Measurements from ENCODE around the gene LRMDA.

LRMDA gene

GRCh38 chr10:75431180-75432111, at the start of gene LRMDA:
Gene LRMDA, plus strand, starts transcription at chr10:75431624.
- DNase-seq (ENCODE audit: low read depth) = no peak
- H3K4me3 ChIP-seq (ENCODE audit: low read depth, low read length) = no peak within 1 kb of the TSS
- TF ChIP-seq, protein P1, sequence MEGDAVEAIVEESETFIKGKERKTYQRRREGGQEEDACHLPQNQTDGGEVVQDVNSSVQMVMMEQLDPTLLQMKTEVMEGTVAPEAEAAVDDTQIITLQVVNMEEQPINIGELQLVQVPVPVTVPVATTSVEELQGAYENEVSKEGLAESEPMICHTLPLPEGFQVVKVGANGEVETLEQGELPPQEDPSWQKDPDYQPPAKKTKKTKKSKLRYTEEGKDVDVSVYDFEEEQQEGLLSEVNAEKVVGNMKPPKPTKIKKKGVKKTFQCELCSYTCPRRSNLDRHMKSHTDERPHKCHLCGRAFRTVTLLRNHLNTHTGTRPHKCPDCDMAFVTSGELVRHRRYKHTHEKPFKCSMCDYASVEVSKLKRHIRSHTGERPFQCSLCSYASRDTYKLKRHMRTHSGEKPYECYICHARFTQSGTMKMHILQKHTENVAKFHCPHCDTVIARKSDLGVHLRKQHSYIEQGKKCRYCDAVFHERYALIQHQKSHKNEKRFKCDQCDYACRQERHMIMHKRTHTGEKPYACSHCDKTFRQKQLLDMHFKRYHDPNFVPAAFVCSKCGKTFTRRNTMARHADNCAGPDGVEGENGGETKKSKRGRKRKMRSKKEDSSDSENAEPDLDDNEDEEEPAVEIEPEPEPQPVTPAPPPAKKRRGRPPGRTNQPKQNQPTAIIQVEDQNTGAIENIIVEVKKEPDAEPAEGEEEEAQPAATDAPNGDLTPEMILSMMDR (IDR thresholded peaks at IDR 0.05; ENCODE audit: control insufficient read depth, extremely low read depth, insufficient read depth) = no peak

DNA sequence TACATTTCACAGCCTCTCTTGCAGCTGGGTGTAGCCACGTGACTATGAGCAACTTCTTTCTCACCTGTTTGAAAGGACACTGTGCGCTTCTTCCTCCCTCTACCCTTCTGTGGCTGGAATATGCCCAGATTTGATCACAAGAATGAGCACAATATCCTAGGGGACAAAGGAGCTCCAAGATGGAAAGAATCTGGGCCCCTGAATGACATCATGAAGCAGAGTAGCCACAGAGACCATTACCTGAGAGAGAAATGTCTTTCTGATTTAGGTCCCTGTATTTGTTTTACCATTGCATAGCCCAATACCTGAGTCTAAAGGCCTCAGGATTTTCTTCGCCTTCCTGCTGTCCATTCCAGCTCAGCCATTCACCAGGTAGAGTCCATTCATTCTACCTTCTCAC, 45.3 kb upstream of the LRMDA start:
- DNase-seq (ENCODE audit: low read depth) = no peak
- TF ChIP-seq, protein P1 (IDR thresholded peaks at IDR 0.05; ENCODE audit: control insufficient read depth, extremely low read depth, insufficient read depth) = no peak

GRCh38 chr10:75388082-75388481, 43.3 kb upstream of the LRMDA start:
- no peak for DNase-seq (ENCODE audit: low read depth)
- H3K4me3 ChIP-seq (ENCODE audit: low read depth, low read length) = no peak overlapping the region
- TF ChIP-seq, protein P1 (IDR thresholded peaks at IDR 0.05; ENCODE audit: control insufficient read depth, extremely low read depth, insufficient read depth) = no peak

More for the DNA sequence above, 45.3 kb upstream of the LRMDA start:
- no peak overlapping the region for H3K4me3 ChIP-seq (ENCODE audit: low read depth, low read length)

DNA sequence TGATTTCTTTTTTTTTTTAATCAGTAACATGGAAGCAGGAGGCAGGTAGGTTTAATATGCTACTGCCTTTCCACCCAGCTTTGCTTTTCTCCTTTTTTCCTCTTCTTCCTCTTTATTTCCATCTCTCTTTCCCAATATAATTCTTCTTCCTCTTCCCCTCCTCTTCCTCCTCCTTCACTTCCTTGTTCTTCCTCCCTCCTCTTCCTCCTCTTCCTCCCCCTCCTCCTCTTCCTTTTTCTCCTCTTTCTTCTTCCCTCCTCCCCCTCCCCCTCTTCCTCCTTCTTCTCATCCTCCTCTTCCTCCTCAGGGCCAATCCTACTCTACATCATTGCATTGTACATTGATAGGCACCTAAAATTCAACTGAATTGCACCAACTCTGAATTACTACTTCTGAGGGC, 41.2 kb upstream of the LRMDA start:
- no peak overlapping the region for H3K4me3 ChIP-seq (ENCODE audit: low read depth, low read length)
- no peak for DNase-seq (ENCODE audit: low read depth)
- TF ChIP-seq, protein P1 (IDR thresholded peaks at IDR 0.05; ENCODE audit: control insufficient read depth, extremely low read depth, insufficient read depth) = no peak

DNA sequence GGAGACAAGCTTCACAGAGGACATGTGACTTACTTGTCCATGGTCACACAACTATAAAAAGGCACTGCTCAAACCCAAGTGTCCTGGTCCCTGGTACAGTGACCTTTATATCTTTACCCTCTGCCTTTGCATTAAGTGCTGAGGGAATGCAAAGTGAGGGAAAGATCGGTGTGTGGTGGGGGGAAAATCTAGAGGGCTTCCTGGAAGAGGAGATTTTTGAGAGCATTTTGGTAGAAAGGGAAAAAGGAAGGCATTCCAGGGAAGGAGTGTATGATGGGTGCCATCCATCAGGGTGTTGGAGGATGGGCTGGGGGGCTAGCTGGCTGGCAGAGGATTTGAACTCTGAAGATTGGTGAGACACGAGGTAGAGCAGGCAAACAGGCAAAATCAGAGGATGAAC, 39.2 kb upstream of the LRMDA start:
- no peak for DNase-seq (ENCODE audit: low read depth)

DNA sequence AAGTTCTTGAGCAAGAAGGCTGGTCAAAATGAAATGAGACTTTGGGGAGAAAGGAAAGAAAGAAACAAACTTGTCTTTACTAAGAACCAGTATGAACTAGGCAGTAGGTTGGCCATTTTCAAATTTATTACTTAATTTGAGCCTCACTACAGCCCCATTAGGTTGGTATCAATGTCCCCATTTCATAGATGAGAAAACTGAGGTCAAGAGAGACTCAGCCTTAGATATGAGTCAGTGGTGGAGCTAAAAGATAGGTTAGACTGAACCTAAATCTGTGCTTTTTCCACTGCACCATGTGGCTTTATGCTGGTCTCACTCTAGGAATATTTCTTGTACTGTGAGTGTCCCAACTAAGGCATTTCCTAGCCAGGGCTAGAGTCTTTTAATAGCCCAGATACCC, 38.7 kb upstream of the LRMDA start:
- DNase-seq (ENCODE audit: low read depth) = no peak
- no peak overlapping the region for H3K4me3 ChIP-seq (ENCODE audit: low read depth, low read length)
- TF ChIP-seq, protein P1 (IDR thresholded peaks at IDR 0.05; ENCODE audit: control insufficient read depth, extremely low read depth, insufficient read depth) = no peak

More for the DNA sequence above, 39.2 kb upstream of the LRMDA start:
- no peak overlapping the region for H3K4me3 ChIP-seq (ENCODE audit: low read depth, low read length)
- TF ChIP-seq, protein P1 (IDR thresholded peaks at IDR 0.05; ENCODE audit: control insufficient read depth, extremely low read depth, insufficient read depth) = no peak

All from LNCaP clone FGC (cell line).